ENCODE data around the gene KCTD16. TPM values are rescaled to one million over a fixed set of nuclear protein-coding genes. Genes with fewer than 3 reads are reported as not detected.

KCTD16 gene
- polyA plus RNA-seq, 2 of the 4 experiments (the other 2 are of a cell fraction): 0.10 to 0.32 TPM

DNA sequence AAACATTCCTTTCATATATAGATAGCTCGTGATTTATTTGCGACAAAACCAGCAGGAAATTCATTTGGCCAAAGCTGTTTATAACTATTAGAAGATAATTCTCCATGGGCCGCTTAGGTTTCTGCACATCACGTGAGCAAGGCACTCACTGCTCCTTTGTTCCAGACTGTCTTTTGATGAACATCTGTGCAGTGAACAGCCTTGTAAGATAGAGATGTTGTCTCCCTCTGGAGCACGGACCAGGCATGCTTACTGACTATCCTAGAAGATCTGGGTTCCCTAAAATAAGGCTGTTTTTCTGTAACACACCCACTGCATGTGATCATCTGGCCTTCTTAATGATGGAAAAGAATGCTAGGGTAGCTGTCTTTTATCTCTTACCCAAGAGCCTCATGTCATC is 31.1 kb upstream of the KCTD16 start:
- Histone ChIP-seq H3K4me1 (peaks cover 11% of the 10 kb centered on the region; the same call in 2 of the 3 replicates), H3K27ac (no peak overlapping the region), H3K4me2 (no peak overlapping the region), H3K9me3 (no peaks in the 10 kb centered on the region), H3K4me3 (no peak overlapping the region)
- DNase-seq (ENCODE audit: low read depth in 1 of 2, low spot score in 1 of 2): peak in 1 of 2 experiments; percentile 4
- TF ChIP-seq, protein P1, sequence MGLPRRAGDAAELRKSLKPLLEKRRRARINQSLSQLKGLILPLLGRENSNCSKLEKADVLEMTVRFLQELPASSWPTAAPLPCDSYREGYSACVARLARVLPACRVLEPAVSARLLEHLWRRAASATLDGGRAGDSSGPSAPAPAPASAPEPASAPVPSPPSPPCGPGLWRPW (IDR thresholded peaks at IDR 0.05): no peak
- TF ChIP-seq BHLHE40 (IDR thresholded peaks at IDR 0.05; ENCODE audit: low read depth, low read length) (no peak), ZSCAN20 (CRISPR knock-in tag; IDR thresholded peaks at IDR 0.05) (no peak), RCOR1 (IDR thresholded peaks at IDR 0.05; ENCODE audit: low read depth, low read length) (no peak), RAD21 (conservative IDR thresholded peaks at IDR 0.05 in 1 of 2, IDR thresholded peaks at IDR 0.05 in 1 of 2) (no peak), POLR2A (IDR thresholded peaks at IDR 0.05; ENCODE audit: low read length) (no peak), CHD4 (IDR thresholded peaks at IDR 0.05; ENCODE audit: borderline replicate concordance) (no peak), ZC3H11A (IDR thresholded peaks at IDR 0.05) (no peak), CEBPB (IDR thresholded peaks at IDR 0.05) (no peak), HOXB13 (CRISPR knock-in tag; IDR thresholded peaks at IDR 0.05; ENCODE audit: low read depth) (no peak), SREBF2 (IDR thresholded peaks at IDR 0.05) (no peak), EHMT2 (IDR thresholded peaks at IDR 0.05; ENCODE audit: low read depth) (no peak), CBX2 (IDR thresholded peaks at IDR 0.05; ENCODE audit: borderline replicate concordance, low read depth) (no peak)
- TF ChIP-seq, protein P2, sequence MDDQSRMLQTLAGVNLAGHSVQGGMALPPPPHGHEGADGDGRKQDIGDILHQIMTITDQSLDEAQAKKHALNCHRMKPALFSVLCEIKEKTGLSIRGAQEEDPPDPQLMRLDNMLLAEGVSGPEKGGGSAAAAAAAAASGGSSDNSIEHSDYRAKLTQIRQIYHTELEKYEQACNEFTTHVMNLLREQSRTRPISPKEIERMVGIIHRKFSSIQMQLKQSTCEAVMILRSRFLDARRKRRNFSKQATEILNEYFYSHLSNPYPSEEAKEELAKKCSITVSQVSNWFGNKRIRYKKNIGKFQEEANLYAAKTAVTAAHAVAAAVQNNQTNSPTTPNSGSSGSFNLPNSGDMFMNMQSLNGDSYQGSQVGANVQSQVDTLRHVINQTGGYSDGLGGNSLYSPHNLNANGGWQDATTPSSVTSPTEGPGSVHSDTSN (IDR thresholded peaks at IDR 0.05): no peak
- POLR2A ChIA-PET: no interaction called here
- ATAC-seq: no peak
- CTCF ChIA-PET: interaction anchor here (0.7 to 2.5 kb wide), 3 partner anchors 8 to 314 kb away, joined by 3 to 9 read pairs (median 4); no protein-coding TSS in a partner anchor
- FAIRE-seq: no peak
- WGBS (ENCODE audit: missing lambda C conversion rate): 91% methylated on average over 5 of the region's 5 CpGs

DNA sequence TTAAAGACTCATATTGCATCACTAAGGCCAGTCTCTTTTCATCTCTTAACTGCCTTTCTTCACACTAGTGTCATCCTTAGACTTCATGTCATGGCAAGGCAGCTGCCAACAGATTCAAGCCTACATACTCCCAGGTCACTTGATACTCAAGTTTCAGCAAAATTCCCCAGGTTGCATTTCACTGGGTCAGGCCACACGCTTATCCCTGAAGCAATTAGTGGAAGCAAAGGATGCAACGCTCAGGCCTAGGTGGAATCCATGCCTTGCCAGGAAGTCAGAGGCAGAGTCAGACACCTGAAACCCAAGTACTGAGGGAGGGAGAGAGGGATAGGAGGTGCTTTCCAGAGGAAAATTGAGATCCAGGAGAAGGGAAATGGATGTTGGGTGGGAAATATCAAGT is 29.1 kb upstream of the KCTD16 start:
- ChIA-PET POLR2A (no interaction called here), CTCF (interaction anchor here (0.6 to 3.7 kb wide), 17 partner anchors 8 to 1218 kb away, joined by 3 to 37 read pairs (median 3); no protein-coding TSS in a partner anchor)
- FAIRE-seq (no peak), DNase-seq (ENCODE audit: low read depth in 1 of 2, low spot score in 1 of 2) (no peak), ATAC-seq (no peak; a peak in 1 of 6 replicates)
- Histone ChIP-seq H3K4me3 (no peak overlapping the region), H3K4me2 (no peak overlapping the region; the same call in 2 of the 3 replicates), H3K27ac (peak overlapping the region; percentile 6 to 70; a peak in 4 of 6 replicates), H3K4me1 (peaks cover 11% of the 10 kb centered on the region; the same call in 2 of the 3 replicates), H3K9me3 (no peaks in the 10 kb centered on the region)
- no peak for TF ChIP-seq EHMT2 (IDR thresholded peaks at IDR 0.05; ENCODE audit: low read depth)
- TF ChIP-seq BHLHE40 (IDR thresholded peaks at IDR 0.05; ENCODE audit: low read depth, low read length): no peak
- TF ChIP-seq NFE2L2 (conservative IDR thresholded peaks at IDR 0.05; ENCODE audit: low read length): no peak
- no peak for TF ChIP-seq GATA3 (IDR thresholded peaks at IDR 0.05; ENCODE audit: borderline replicate concordance)
- no peak for TF ChIP-seq RARB (CRISPR knock-in tag; IDR thresholded peaks at IDR 0.05)
- TF ChIP-seq FOXS1 (CRISPR knock-in tag; IDR thresholded peaks at IDR 0.05): no peak
- no peak for TF ChIP-seq SMC3 (IDR thresholded peaks at IDR 0.05)
- TF ChIP-seq ZSCAN20 (CRISPR knock-in tag; IDR thresholded peaks at IDR 0.05): no peak
- no peak for TF ChIP-seq KDM5A (IDR thresholded peaks at IDR 0.05)
- TF ChIP-seq JUN (IDR thresholded peaks at IDR 0.05): no peak
- TF ChIP-seq JUNB (IDR thresholded peaks at IDR 0.05): no peak
- TF ChIP-seq FOSL2 (IDR thresholded peaks at IDR 0.05): no peak
- TF ChIP-seq FOSL2 (CRISPR knock-in tag; IDR thresholded peaks at IDR 0.05): no peak
- no peak for TF ChIP-seq TFCP2L1 (CRISPR knock-in tag; IDR thresholded peaks at IDR 0.05)
- TF ChIP-seq, protein P3, sequence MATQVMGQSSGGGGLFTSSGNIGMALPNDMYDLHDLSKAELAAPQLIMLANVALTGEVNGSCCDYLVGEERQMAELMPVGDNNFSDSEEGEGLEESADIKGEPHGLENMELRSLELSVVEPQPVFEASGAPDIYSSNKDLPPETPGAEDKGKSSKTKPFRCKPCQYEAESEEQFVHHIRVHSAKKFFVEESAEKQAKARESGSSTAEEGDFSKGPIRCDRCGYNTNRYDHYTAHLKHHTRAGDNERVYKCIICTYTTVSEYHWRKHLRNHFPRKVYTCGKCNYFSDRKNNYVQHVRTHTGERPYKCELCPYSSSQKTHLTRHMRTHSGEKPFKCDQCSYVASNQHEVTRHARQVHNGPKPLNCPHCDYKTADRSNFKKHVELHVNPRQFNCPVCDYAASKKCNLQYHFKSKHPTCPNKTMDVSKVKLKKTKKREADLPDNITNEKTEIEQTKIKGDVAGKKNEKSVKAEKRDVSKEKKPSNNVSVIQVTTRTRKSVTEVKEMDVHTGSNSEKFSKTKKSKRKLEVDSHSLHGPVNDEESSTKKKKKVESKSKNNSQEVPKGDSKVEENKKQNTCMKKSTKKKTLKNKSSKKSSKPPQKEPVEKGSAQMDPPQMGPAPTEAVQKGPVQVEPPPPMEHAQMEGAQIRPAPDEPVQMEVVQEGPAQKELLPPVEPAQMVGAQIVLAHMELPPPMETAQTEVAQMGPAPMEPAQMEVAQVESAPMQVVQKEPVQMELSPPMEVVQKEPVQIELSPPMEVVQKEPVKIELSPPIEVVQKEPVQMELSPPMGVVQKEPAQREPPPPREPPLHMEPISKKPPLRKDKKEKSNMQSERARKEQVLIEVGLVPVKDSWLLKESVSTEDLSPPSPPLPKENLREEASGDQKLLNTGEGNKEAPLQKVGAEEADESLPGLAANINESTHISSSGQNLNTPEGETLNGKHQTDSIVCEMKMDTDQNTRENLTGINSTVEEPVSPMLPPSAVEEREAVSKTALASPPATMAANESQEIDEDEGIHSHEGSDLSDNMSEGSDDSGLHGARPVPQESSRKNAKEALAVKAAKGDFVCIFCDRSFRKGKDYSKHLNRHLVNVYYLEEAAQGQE (IDR thresholded peaks at IDR 0.05): no peak
- TF ChIP-seq CEBPB (IDR thresholded peaks at IDR 0.05): no peak
- no peak for TF ChIP-seq HDAC2 (IDR thresholded peaks at IDR 0.05)
- TF ChIP-seq, protein P4, sequence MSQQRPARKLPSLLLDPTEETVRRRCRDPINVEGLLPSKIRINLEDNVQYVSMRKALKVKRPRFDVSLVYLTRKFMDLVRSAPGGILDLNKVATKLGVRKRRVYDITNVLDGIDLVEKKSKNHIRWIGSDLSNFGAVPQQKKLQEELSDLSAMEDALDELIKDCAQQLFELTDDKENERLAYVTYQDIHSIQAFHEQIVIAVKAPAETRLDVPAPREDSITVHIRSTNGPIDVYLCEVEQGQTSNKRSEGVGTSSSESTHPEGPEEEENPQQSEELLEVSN (IDR thresholded peaks at IDR 0.05; ENCODE audit: borderline replicate concordance, low read depth): no peak
- TF ChIP-seq RCOR1 (IDR thresholded peaks at IDR 0.05; ENCODE audit: low read depth, low read length): no peak
- TF ChIP-seq HOXB13 (CRISPR knock-in tag; IDR thresholded peaks at IDR 0.05; ENCODE audit: low read depth): no peak
- TF ChIP-seq CBX8 (IDR thresholded peaks at IDR 0.05): no peak
- 80% methylated on average over 2 of the region's 2 CpGs for WGBS (ENCODE audit: missing lambda C conversion rate)
